GM12865 (cell line): Measurements from ENCODE around the gene ELOVL6.

Experiments
- DNase-seq: peaks from one replicate; pipeline ENCODE4 v3.0.0; 2010; ENCODE audit warnings: low read depth
- H3K4me3 ChIP-seq: 2 replicates; pipeline ENCODE4 v1.5.1; 2011; ENCODE audit warnings: mild to moderate bottlenecking, low read depth, low read length, control low read depth
- TF ChIP-seq, protein P1 (sequence below): IDR thresholded peaks from 2 replicates; pipeline ENCODE4 v1.5.1; 2011; ENCODE audit warnings: low read length, control low read depth, low read depth, inconsistent platforms; ENCODE audit not compliant: insufficient read depth; ENCODE audit errors: missing control alignments

Gene ELOVL6

DNA sequence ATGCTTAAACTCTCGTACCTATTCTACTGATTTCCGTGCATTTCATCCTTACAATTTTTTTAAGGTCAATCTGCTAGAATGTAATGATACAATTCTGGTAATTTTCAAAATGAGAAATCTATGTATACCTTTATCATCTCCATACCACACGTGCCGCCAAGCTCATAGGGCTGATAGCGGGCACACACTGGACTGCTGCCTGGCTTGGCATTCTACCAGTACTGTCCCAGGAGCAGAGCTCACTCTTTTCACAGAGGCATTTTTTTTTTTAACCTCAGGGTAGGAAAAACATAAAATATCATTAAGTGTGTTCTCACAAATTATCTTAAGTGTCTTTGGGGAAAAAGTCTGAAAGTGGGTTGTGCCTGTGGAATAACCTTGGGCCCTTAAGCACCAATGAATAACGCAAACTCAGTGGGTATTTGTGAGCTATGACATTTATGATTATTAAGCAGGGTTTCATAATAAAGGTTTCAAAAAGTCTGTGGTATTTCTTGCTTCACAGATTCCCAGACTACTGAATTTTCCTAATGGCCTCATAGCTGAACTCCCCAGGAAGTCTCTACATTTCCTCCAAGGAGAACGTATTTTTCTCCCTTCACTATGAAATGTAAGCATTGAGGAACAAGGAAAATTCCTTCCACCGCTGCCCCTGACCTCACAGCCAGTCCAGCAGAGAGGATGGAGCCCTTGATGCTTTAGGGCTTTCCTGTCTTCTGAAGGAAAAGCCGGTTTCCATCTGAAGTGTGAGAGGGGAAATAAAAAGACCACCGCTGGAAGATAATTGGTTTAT, 125.2 kb downstream of the ELOVL6 start:
- TF ChIP-seq, protein P1, sequence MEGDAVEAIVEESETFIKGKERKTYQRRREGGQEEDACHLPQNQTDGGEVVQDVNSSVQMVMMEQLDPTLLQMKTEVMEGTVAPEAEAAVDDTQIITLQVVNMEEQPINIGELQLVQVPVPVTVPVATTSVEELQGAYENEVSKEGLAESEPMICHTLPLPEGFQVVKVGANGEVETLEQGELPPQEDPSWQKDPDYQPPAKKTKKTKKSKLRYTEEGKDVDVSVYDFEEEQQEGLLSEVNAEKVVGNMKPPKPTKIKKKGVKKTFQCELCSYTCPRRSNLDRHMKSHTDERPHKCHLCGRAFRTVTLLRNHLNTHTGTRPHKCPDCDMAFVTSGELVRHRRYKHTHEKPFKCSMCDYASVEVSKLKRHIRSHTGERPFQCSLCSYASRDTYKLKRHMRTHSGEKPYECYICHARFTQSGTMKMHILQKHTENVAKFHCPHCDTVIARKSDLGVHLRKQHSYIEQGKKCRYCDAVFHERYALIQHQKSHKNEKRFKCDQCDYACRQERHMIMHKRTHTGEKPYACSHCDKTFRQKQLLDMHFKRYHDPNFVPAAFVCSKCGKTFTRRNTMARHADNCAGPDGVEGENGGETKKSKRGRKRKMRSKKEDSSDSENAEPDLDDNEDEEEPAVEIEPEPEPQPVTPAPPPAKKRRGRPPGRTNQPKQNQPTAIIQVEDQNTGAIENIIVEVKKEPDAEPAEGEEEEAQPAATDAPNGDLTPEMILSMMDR = no peak
- no peak for DNase-seq
- H3K4me3 ChIP-seq = no peak overlapping the region

GRCh38 chr4:110071466-110071865, 126.9 kb downstream of the ELOVL6 start:
- DNase-seq = no peak
- TF ChIP-seq, protein P1 = no peak

DNA sequence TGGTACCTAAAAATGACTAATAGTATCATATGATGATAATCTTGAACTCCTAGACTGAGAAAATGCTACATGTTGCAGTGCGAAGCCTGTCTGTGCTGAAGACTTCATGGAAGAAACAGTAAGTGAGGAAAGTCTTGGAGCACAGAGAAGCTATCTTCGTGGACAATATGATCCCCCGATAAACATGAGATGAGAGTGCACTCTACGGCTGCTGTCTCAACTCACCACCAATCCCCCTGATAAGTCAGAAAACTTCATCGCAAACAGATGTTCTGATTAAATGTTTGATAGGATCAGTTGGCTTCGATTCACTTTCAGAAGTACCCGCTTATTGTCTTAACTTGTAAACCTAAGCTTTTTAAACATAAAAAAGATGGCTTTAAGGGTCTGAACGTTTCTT, 130.2 kb downstream of the ELOVL6 start:
- TF ChIP-seq, protein P1 = no peak
- no peak overlapping the region for H3K4me3 ChIP-seq
- DNase-seq = no peak

More at GRCh38 chr4:110071466-110071865, 126.9 kb downstream of the ELOVL6 start:
- H3K4me3 ChIP-seq = no peak overlapping the region

- TF ChIP-seq, protein P1 = no peak
- DNase-seq = no peak
- H3K4me3 ChIP-seq = no peak overlapping the region
These were observed 133.5 kb downstream of the ELOVL6 start for GRCh38 chr4:110064934-110065333.

- TF ChIP-seq, protein P1 = no peak
- no peak overlapping the region for H3K4me3 ChIP-seq
- DNase-seq = no peak
These were observed 134.1 kb downstream of the ELOVL6 start for GRCh38 chr4:110064295-110064694.

- TF ChIP-seq, protein P1 = no peak
- H3K4me3 ChIP-seq = no peak overlapping the region
- no peak for DNase-seq
These were observed 136.2 kb downstream of the ELOVL6 start for GRCh38 chr4:110062166-110062565.

DNA sequence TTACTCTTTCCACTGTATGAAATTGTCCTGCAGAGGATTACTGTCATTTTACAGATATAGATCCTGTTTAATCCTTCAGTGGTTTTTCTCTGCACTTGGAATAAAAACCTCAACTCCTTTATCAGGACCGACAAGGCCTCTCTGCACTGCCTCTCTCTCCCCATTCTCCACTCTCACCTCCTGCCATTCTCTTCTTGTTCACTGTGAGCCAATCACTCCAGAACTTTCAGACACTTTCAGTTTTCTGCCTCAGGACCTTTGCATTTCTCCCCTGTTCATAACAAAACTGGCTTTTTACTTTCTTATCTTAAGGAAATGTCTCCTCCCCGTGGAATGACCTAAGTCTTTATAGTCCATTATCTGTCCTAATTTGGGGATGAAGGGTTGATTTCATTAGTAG, 137.3 kb downstream of the ELOVL6 start:
- H3K4me3 ChIP-seq = no peak overlapping the region
- TF ChIP-seq, protein P1 = no peak
- no peak for DNase-seq
